Measurements from ENCODE around the gene GABRB2. TPM values are rescaled to one million over a fixed set of nuclear protein-coding genes. Genes with fewer than 3 reads are reported as not detected.

The GABRB2 gene
- total RNA-seq, 1 donor from 2014 or later = not detected

DNA sequence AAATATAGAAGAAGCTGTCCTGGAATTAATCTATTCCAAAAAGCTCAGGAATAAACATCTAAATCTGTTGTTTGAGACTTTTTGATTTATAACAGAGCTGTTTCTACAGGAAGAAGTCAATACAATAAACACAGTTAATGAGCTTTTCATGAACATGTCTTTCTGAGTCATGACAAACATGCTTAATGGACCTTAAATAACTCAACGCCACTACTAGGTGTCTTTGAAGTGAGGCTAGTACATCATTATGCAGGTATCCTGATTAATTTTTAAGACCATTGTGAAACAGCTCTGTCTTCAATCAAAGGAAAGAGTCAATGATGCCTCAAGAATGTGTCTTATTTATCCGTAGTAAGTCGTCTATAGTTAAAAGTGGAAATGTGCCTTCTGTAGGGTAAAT lies 131.6 kb downstream of the GABRB2 start:
- Mint-ChIP-seq H3K36me3 (ENCODE audit: low read depth) (no peaks in the 10 kb centered on the region), H3K4me1 (ENCODE audit: low read depth) (no peaks in the 10 kb centered on the region), H3K27me3 (ENCODE audit: low read depth) (peaks cover 4% of the 10 kb centered on the region), H3K4me3 (ENCODE audit: unreplicated experiment) (no peak overlapping the region), H3K27ac (ENCODE audit: unreplicated experiment) (no peak overlapping the region), H3K9me3 (ENCODE audit: low read depth) (no peaks in the 10 kb centered on the region)
- TF ChIP-seq, protein P1, sequence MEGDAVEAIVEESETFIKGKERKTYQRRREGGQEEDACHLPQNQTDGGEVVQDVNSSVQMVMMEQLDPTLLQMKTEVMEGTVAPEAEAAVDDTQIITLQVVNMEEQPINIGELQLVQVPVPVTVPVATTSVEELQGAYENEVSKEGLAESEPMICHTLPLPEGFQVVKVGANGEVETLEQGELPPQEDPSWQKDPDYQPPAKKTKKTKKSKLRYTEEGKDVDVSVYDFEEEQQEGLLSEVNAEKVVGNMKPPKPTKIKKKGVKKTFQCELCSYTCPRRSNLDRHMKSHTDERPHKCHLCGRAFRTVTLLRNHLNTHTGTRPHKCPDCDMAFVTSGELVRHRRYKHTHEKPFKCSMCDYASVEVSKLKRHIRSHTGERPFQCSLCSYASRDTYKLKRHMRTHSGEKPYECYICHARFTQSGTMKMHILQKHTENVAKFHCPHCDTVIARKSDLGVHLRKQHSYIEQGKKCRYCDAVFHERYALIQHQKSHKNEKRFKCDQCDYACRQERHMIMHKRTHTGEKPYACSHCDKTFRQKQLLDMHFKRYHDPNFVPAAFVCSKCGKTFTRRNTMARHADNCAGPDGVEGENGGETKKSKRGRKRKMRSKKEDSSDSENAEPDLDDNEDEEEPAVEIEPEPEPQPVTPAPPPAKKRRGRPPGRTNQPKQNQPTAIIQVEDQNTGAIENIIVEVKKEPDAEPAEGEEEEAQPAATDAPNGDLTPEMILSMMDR (IDR thresholded peaks at IDR 0.05) = no peak
- no peak for DNase-seq (ENCODE audit: low spot score)

DNA sequence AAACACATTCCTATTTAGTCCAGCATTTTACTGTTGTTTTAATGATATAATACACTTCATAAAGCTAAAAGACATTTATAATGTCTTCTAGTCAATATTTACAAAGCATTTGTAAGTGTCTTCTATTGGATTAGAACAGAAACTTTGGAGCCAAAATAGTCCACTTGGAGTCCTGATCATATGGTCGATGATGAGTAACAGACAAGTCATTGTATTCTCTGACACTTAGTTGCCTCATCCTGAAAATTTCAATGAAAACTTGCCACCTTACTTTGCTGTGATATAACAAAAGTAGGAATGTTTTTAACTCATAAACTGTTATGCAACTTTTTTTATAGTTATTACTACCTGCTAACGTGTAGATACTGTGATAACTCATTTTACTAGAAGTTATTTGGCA lies 132.5 kb downstream of the GABRB2 start:
- Mint-ChIP-seq H3K4me1 (ENCODE audit: low read depth) (no peaks in the 10 kb centered on the region), H3K9me3 (ENCODE audit: low read depth) (no peaks in the 10 kb centered on the region), H3K27ac (ENCODE audit: unreplicated experiment) (no peak overlapping the region), H3K27me3 (ENCODE audit: low read depth) (peaks cover 4% of the 10 kb centered on the region), H3K36me3 (ENCODE audit: low read depth) (no peaks in the 10 kb centered on the region), H3K4me3 (ENCODE audit: unreplicated experiment) (no peak overlapping the region)
- no peak for DNase-seq (ENCODE audit: low spot score)
- TF ChIP-seq, protein P1 (IDR thresholded peaks at IDR 0.05) = no peak

DNA sequence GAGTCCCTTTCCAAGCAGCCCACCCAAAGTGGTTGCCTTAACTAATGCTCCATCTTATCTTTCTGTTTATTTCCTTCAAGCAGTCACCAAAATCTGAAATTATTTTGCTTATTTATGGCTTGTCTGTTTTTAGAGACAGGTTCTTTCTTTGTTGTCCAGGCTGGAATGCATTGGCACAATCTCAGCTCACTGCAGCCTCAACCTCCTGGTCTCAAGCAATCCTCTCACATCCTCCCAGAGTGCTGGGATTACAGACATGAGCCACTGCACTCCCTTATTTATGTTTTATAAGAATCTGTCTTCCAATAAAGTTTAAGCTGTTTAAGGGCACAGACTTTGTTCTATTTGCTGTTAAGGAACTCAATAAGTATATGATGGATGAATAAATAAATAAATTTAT lies 133.7 kb downstream of the GABRB2 start:
- no peaks in the 10 kb centered on the region for H3K4me1 Mint-ChIP-seq (ENCODE audit: low read depth)

DNA sequence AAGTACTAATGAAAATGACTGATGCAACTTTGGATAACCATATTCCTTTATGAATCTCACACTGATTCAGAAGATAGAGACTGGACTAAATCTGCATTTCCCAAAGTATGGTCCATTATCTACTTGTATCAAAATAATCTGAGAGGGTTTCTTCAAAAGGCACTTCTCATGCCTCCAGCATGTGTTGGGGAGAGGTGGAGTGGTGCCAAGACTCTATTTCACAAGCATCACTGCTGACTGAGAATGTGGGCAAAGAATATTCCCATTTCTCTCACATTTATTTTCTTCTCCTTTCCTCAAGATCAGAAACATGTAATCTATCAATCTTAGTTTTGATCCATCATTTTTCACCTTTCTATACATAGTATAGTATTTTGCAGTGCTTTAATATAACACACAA lies 135.4 kb downstream of the GABRB2 start:
- no peaks in the 10 kb centered on the region for H3K4me1 Mint-ChIP-seq (ENCODE audit: low read depth)
- TF ChIP-seq, protein P1 (IDR thresholded peaks at IDR 0.05) = no peak
- H3K27me3 Mint-ChIP-seq (ENCODE audit: low read depth) = peaks cover 11% of the 10 kb centered on the region
- no peak overlapping the region for H3K27ac Mint-ChIP-seq (ENCODE audit: unreplicated experiment)
- H3K9me3 Mint-ChIP-seq (ENCODE audit: low read depth) = no peaks in the 10 kb centered on the region
- no peak for DNase-seq (ENCODE audit: low spot score)
- H3K4me3 Mint-ChIP-seq (ENCODE audit: unreplicated experiment) = no peak overlapping the region
- H3K36me3 Mint-ChIP-seq (ENCODE audit: low read depth) = no peaks in the 10 kb centered on the region

More for the DNA sequence above, 133.7 kb downstream of the GABRB2 start:
- H3K36me3 Mint-ChIP-seq (ENCODE audit: low read depth) = no peaks in the 10 kb centered on the region
- H3K27ac Mint-ChIP-seq (ENCODE audit: unreplicated experiment) = no peak overlapping the region
- peaks cover 9% of the 10 kb centered on the region for H3K27me3 Mint-ChIP-seq (ENCODE audit: low read depth)
- H3K9me3 Mint-ChIP-seq (ENCODE audit: low read depth) = no peaks in the 10 kb centered on the region
- H3K4me3 Mint-ChIP-seq (ENCODE audit: unreplicated experiment) = no peak overlapping the region
- no peak for DNase-seq (ENCODE audit: low spot score)
- TF ChIP-seq, protein P1 (IDR thresholded peaks at IDR 0.05) = no peak

DNA sequence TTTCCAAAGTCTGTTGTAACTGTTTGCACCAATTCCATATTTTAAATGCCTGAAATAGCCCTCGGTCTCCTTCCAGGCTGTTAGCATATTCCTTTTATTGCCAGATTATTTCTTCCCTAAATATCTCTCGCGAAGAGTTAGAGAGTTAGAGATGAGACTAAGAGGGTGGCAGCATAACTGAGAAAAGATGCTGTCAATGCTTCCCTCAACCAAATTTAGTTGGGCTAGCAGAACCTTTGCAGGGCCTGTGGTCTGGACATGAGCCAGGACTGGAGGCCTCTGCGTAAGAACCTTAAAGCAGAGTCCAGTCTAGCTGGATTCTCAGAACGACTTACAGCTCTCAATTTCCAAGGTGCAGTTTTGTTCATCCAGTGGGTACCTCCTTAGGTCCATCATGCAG lies 135.9 kb downstream of the GABRB2 start:
- TF ChIP-seq, protein P1 (IDR thresholded peaks at IDR 0.05) = no peak
- no peak for DNase-seq (ENCODE audit: low spot score)
- H3K4me3 Mint-ChIP-seq (ENCODE audit: unreplicated experiment) = no peak overlapping the region
- no peaks in the 10 kb centered on the region for H3K9me3 Mint-ChIP-seq (ENCODE audit: low read depth)
- no peaks in the 10 kb centered on the region for H3K36me3 Mint-ChIP-seq (ENCODE audit: low read depth)
- H3K4me1 Mint-ChIP-seq (ENCODE audit: low read depth) = no peaks in the 10 kb centered on the region
- H3K27me3 Mint-ChIP-seq (ENCODE audit: low read depth) = peaks cover 11% of the 10 kb centered on the region
- no peak overlapping the region for H3K27ac Mint-ChIP-seq (ENCODE audit: unreplicated experiment)

All from chondrocyte (in vitro differentiated cells).